Mesenchymal stem cell (in vitro differentiated cells and primary cell): Measurements from ENCODE around the gene CYB561D1.

ENCODE experiments used
- DNase-seq: peaks from one replicate; pipeline ENCODE4 v3.0.0-alpha.2; 2013
- H2AFZ ChIP-seq: one replicate; pipeline ENCODE4 v1.6.1; 2013; ENCODE audit warnings: low read depth, mild to moderate bottlenecking, control low read depth, inconsistent platforms, low read length, moderate library complexity
- H2AK5ac ChIP-seq: 2 replicates; pipeline ENCODE4 v1.6.1; 2013; ENCODE audit warnings: low read length, moderate library complexity, mild to moderate bottlenecking, inconsistent platforms; ENCODE audit not compliant: severe bottlenecking
- H2BK120ac ChIP-seq: one replicate; pipeline ENCODE4 v1.6.1; 2013; ENCODE audit warnings: low read depth, mild to moderate bottlenecking, inconsistent platforms, low read length, moderate library complexity
- H2BK12ac ChIP-seq, 2 experiments: one replicate each; pipeline ENCODE4 v1.6.1; 2013; ENCODE audit warnings: inconsistent platforms in 2 of 2, low read length in 2 of 2, mild to moderate bottlenecking in 2 of 2, moderate library complexity in 2 of 2, control low read depth in 1 of 2
- H2BK15ac ChIP-seq: one replicate; pipeline ENCODE4 v1.6.1; 2013; ENCODE audit warnings: mild to moderate bottlenecking, low read depth, inconsistent platforms; ENCODE audit not compliant: poor library complexity, severe bottlenecking
- H2BK5ac ChIP-seq: 2 replicates; pipeline ENCODE4 v1.6.1; 2013; ENCODE audit warnings: low read depth, mild to moderate bottlenecking, low read length, control low read depth, inconsistent platforms; ENCODE audit not compliant: poor library complexity, severe bottlenecking
- H3K14ac ChIP-seq, 2 experiments: one replicate each; pipeline ENCODE4 v1.6.1; 2013; ENCODE audit warnings: inconsistent platforms in 2 of 2, low read length in 2 of 2, control low read depth in 1 of 2, mild to moderate bottlenecking in 1 of 2, moderate library complexity in 1 of 2
- H3K18ac ChIP-seq, 2 experiments: one replicate each; pipeline ENCODE4 v1.6.1; 2013; ENCODE audit warnings: inconsistent platforms in 2 of 2, low read length in 2 of 2, control low read depth in 1 of 2, low read depth in 1 of 2, mild to moderate bottlenecking in 1 of 2
- H3K23ac ChIP-seq, 2 experiments: one replicate each; pipeline ENCODE4 v1.6.1; 2013; ENCODE audit warnings: inconsistent platforms in 2 of 2, low read length in 2 of 2, mild to moderate bottlenecking in 2 of 2, moderate library complexity in 2 of 2, control low read depth in 1 of 2
- H3K27ac ChIP-seq: 2 replicates; pipeline ENCODE4 v1.5.1; 2013; ENCODE audit warnings: mild to moderate bottlenecking, moderate library complexity, low read length, control low read depth, inconsistent platforms; ENCODE audit not compliant: poor library complexity, severe bottlenecking
- H3K27me3 ChIP-seq, 2 experiments: 2 replicates each; pipeline versions ENCODE4 v1.6.1 to v1.7.0; 2013; ENCODE audit warnings: low read length in 2 of 2, mild to moderate bottlenecking in 2 of 2, moderate library complexity in 2 of 2, control low read depth in 1 of 2, inconsistent platforms in 1 of 2; ENCODE audit not compliant: control insufficient read depth in 1 of 2, insufficient read depth in 1 of 2
- H3K36me3 ChIP-seq, 2 experiments: 2 replicates each; pipeline versions ENCODE4 v1.6.1 to v1.7.0; 2013; ENCODE audit warnings: low read length in 2 of 2, control low read depth in 1 of 2, inconsistent platforms in 1 of 2, low read depth in 1 of 2, mild to moderate bottlenecking in 1 of 2; ENCODE audit not compliant: insufficient read depth in 2 of 2, control insufficient read depth in 1 of 2
- H3K4ac ChIP-seq, 2 experiments: one replicate each; pipeline ENCODE4 v1.6.1; 2013; ENCODE audit warnings: inconsistent platforms in 2 of 2, low read length in 2 of 2, mild to moderate bottlenecking in 2 of 2, moderate library complexity in 2 of 2, control low read depth in 1 of 2, low read depth in 1 of 2
- H3K4me1 ChIP-seq: 2 replicates; pipeline ENCODE4 v1.6.1; 2013; ENCODE audit warnings: low read depth, low read length, control low read depth; ENCODE audit not compliant: control insufficient read depth, insufficient read depth
- H3K4me2 ChIP-seq: 2 replicates; pipeline ENCODE4 v1.6.1; 2013; ENCODE audit warnings: low read length, mild to moderate bottlenecking, inconsistent platforms; ENCODE audit not compliant: poor library complexity, severe bottlenecking
- H3K4me3 ChIP-seq, 2 experiments: 2 replicates each; pipeline versions ENCODE4 v1.5.1 to v1.7.0; 2013; ENCODE audit warnings: low read length in 2 of 2, mild to moderate bottlenecking in 2 of 2, control low read depth in 1 of 2, low read depth in 1 of 2; ENCODE audit not compliant: insufficient read depth in 1 of 2
- H3K79me1 ChIP-seq: replicated peaks from 2 replicates; pipeline ENCODE4 v1.6.1; 2013; ENCODE audit warnings: mild to moderate bottlenecking, control low read depth, low read length, inconsistent platforms; ENCODE audit not compliant: poor library complexity, severe bottlenecking
- H3K9ac ChIP-seq: 2 replicates; pipeline ENCODE4 v1.7.0; 2013; ENCODE audit warnings: mild to moderate bottlenecking, low read length, moderate library complexity
- H3K9me3 ChIP-seq: 2 replicates; pipeline ENCODE4 v1.7.0; 2013; ENCODE audit warnings: mild to moderate bottlenecking, low read length; ENCODE audit not compliant: control insufficient read depth
- H4K8ac ChIP-seq: one replicate; pipeline ENCODE4 v1.6.1; 2013; ENCODE audit warnings: inconsistent platforms, mild to moderate bottlenecking, low read length, moderate library complexity
- H4K91ac ChIP-seq: one replicate; pipeline ENCODE4 v1.6.1; 2013; ENCODE audit warnings: mild to moderate bottlenecking, low read length, inconsistent platforms
- WGBS: methylation state at CpG from one replicate; pipeline ENCODE4 v1.1.7; 2013; ENCODE audit warnings: mixed read lengths; 5-methylcytosine and 5-hydroxymethylcytosine counted together

CYB561D1 gene

GRCh38 chr1:109454497-109455133 is 39.3 kb upstream of the CYB561D1 start:
- H2AK5ac ChIP-seq = no peak overlapping the region
- H2AFZ ChIP-seq = no peak overlapping the region
- H3K9ac ChIP-seq = no peak overlapping the region
- H3K9me3 ChIP-seq = peaks cover 7% of the 10 kb centered on the region
- no peak for DNase-seq
- no peak overlapping the region for H3K18ac ChIP-seq
- no peak overlapping the region for H2BK120ac ChIP-seq
- H3K14ac ChIP-seq = no peak overlapping the region
- H3K4me1 ChIP-seq = no peaks in the 10 kb centered on the region
- no peak overlapping the region for H4K91ac ChIP-seq
- H3K4ac ChIP-seq = no peak overlapping the region
- WGBS = no CpG with 5 or more reads among the region's 1 CpG
- H2BK12ac ChIP-seq = no peak overlapping the region
- H3K4me3 ChIP-seq = no peak overlapping the region
- H2BK15ac ChIP-seq = no peak overlapping the region
- peaks cover 0 to 7% of the 10 kb centered on the region in 2 experiments for H3K27me3 ChIP-seq
- no peak overlapping the region for H3K4me2 ChIP-seq
- no peak overlapping the region for H3K27ac ChIP-seq
- H4K8ac ChIP-seq = no peak overlapping the region
- no peaks in the 10 kb centered on the region for H3K36me3 ChIP-seq
- H3K23ac ChIP-seq = no peak overlapping the region
- H2BK5ac ChIP-seq = no peak overlapping the region
- H3K79me1 ChIP-seq = no peaks in the 10 kb centered on the region

DNA sequence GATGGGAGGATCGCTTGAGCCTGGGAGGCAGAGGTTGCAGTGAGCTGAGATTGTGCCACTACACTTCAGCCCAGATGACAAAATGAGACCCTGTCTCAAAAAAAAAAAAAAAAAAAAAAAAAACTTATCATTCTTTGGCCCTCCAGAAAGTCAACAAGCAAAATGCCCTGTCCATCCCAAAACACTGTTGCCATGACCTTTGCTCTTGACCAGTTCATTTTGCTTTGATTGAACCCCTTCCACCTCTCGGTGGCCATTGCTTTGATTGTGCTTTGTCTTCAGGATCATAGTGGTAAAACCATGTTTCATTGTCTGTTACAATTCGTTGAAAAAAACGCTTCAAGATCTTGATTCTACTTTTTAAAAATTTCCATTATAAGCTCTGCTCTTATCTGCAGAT is 36.1 kb upstream of the CYB561D1 start:
- WGBS = 91% methylated on average over 1 of the region's 4 CpGs
- no peak overlapping the region for H3K23ac ChIP-seq
- peaks cover 0 to 12% of the 10 kb centered on the region in 2 experiments for H3K27me3 ChIP-seq
- H3K9me3 ChIP-seq = peaks cover 7% of the 10 kb centered on the region
- no peak for DNase-seq
- no peak overlapping the region for H3K18ac ChIP-seq
- H3K4me2 ChIP-seq = no peak overlapping the region
- no peak overlapping the region for H4K8ac ChIP-seq
- H2BK120ac ChIP-seq = no peak overlapping the region
- H2BK15ac ChIP-seq = no peak overlapping the region
- no peak overlapping the region for H3K4ac ChIP-seq
- H3K9ac ChIP-seq = no peak overlapping the region
- H2AK5ac ChIP-seq = no peak overlapping the region
- no peak overlapping the region for H2BK5ac ChIP-seq
- H3K27ac ChIP-seq = no peak overlapping the region
- no peak overlapping the region for H2BK12ac ChIP-seq
- H3K4me1 ChIP-seq = no peaks in the 10 kb centered on the region
- no peaks in the 10 kb centered on the region for H3K36me3 ChIP-seq
- H3K14ac ChIP-seq = no peak overlapping the region
- H3K79me1 ChIP-seq = no peaks in the 10 kb centered on the region
- H3K4me3 ChIP-seq = no peak overlapping the region
- H4K91ac ChIP-seq = no peak overlapping the region
- H2AFZ ChIP-seq = no peak overlapping the region

- H2AK5ac ChIP-seq = no peak overlapping the region
- H3K14ac ChIP-seq = no peak overlapping the region
- H3K27ac ChIP-seq = no peak overlapping the region
- no peaks in the 10 kb centered on the region for H3K36me3 ChIP-seq
- H3K27me3 ChIP-seq = peaks cover 0 to 76% of the 10 kb centered on the region in 2 experiments
- no peak overlapping the region for H3K23ac ChIP-seq
- no peak overlapping the region for H4K91ac ChIP-seq
- H3K79me1 ChIP-seq = no peaks in the 10 kb centered on the region
- no peak overlapping the region for H2BK120ac ChIP-seq
- peaks cover 9% of the 10 kb centered on the region for H3K4me1 ChIP-seq
- peak overlapping the region; percentile 76 for H3K4me2 ChIP-seq
- no peak overlapping the region for H3K4ac ChIP-seq
- DNase-seq = no peak
- no peak overlapping the region for H4K8ac ChIP-seq
- H3K4me3 ChIP-seq = peak overlapping the region; percentile 57 to 85
- no peaks in the 10 kb centered on the region for H3K9me3 ChIP-seq
- H3K18ac ChIP-seq = peak overlapping the region in 1 of 2 experiments; percentile 11
- H3K9ac ChIP-seq = peak overlapping the region; percentile 93
- no peak overlapping the region for H2BK12ac ChIP-seq
- H2BK5ac ChIP-seq = no peak overlapping the region
- peak overlapping the region; percentile 90 for H2AFZ ChIP-seq
- WGBS = 7% methylated on average over 20 of the region's 24 CpGs
- H2BK15ac ChIP-seq = peak overlapping the region; percentile 2
These were observed 27.8 kb upstream of the CYB561D1 start for GRCh38 chr1:109466125-109466451.

GRCh38 chr1:109466452-109467300 is 27.2 kb upstream of the CYB561D1 start, which contains the start of gene SYPL2:
Gene SYPL2, plus strand, starts transcription at chr1:109466546. Its CDS starts 298 bp downstream, at chr1:109466844.
- Histone ChIP-seq H3K36me3 (no peaks in the 10 kb centered on the region), H3K79me1 (no peaks in the 10 kb centered on the region), H3K4me1 (peaks cover 9% of the 10 kb centered on the region), H3K27ac (no peak within 1 kb of the TSS), H2BK5ac (no peak within 1 kb of the TSS), H2BK120ac (no peak within 1 kb of the TSS), H3K4me3 (peak within 1 kb of the TSS; percentile 57 to 85), H3K9ac (peak within 1 kb of the TSS; percentile 93), H3K27me3 (peaks cover 0 to 76% of the 10 kb centered on the region in 2 experiments), H2BK15ac (peak within 1 kb of the TSS; percentile 2), H2AFZ (peak within 1 kb of the TSS; percentile 90), H3K18ac (peak within 1 kb of the TSS; percentile 30 to 91), H2BK12ac (no peak within 1 kb of the TSS), H4K91ac (no peak within 1 kb of the TSS), H3K14ac (no peak within 1 kb of the TSS), H3K9me3 (no peaks in the 10 kb centered on the region), H3K23ac (no peak within 1 kb of the TSS), H3K4ac (no peak within 1 kb of the TSS), H3K4me2 (peak within 1 kb of the TSS; percentile 76), H2AK5ac (no peak within 1 kb of the TSS), H4K8ac (no peak within 1 kb of the TSS)
- DNase-seq = peak; percentile 30
- under 1% methylated on average over 64 of the region's 88 CpGs for WGBS
